NCI-H1417 treated with DMSO at 0.1 percent for 48 hours (cell line): ENCODE results near the gene EMP3.

Source experiments
- DNase-seq: peaks from one replicate; lab custom pipeline; 2025; lab: John Stamatoyannopoulos, UW

EMP3 gene

DNA sequence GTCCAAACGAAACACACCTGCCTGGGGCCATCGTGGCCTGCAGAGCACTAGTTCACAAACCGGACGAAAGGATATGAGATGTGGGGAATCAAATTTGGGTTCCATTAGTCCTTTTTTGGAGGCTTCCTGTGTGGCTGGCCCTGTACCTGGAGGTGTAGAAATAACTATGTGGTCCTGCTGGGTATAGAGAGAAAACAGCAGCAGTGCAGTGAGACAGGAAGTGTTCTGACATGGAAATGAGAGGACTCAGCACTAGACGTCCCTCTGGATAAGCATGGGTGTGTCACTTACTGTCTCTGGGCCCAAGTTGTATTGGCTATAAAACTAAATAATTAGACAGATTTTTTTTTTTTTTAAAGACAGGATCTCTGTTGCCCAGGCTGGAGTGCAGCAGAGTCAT lies 53.7 kb downstream of the EMP3 start:
- DNase-seq: no peak
